ENCODE data around the gene DCAF12L2.
"Not testable (repeated sequence)": the region's sequence is repeated elsewhere in the genome, so short reads cannot be mapped to it uniquely, and the experiment has no call there.

The DCAF12L2 gene

DNA sequence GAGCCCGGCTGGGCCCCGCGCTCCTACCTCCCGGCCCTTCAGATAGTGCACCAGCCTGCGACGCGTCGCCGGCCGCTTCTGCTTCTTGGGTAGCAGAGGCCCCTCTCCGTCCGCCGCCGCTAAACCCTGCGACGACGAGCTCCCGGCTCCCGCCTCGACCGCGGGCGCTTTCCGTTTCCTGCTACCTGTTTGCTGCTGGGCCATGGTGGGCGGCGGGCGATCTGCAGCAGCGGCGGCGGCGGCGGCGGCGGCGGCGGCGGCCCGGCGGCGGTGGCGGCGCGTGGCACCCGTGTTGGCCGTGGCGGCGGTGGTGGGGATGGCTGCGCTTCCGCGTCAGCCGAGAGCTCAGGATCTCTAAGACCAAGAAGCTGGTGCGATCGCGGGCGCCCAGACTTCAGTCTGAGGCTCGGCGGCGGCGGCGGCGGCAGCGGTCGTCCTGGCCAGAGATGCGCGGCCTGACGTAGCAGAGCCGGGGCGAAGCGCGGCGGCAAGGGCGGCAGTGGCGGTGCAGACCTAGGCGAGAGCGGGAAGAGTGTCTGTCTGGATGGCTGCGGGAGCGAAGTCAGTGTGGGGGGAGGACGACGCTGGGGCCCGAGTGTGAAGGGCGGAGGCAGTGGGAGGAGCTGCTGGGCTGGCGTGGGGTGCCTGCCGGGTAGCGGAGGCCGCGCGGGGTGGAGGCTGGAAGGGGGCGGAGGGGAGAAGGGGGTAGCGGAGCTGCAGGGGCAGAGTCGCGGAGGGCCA is at the start of gene DCAF12L2:
TSS of gene DCAF12L2 (minus strand) at position 569 of the 741 bp plus-strand sequence. CDS start at position 204, 365 bp downstream.
- no peak for DNase-seq

DNA sequence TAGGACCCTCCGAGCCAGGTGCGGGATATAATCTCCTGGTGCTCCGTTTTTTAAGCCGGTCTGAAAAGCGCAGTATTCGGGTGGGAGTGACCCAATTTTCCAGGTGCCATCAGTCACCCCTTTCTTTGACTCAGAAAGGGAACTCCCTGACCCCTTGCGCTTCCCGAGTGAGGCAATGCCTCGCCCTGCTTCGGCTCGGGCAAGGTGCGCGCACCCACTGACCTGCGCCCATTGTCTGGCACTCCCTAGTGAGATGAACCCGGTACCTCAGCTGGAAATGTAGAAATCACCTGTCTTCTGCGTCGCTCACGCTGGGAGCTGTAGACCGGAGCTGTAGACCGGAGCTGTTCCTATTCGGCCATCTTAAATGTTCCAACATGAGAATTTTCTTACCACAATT is 24.8 kb upstream of the DCAF12L2 start:
- not testable (repeated sequence) for DNase-seq

DNA sequence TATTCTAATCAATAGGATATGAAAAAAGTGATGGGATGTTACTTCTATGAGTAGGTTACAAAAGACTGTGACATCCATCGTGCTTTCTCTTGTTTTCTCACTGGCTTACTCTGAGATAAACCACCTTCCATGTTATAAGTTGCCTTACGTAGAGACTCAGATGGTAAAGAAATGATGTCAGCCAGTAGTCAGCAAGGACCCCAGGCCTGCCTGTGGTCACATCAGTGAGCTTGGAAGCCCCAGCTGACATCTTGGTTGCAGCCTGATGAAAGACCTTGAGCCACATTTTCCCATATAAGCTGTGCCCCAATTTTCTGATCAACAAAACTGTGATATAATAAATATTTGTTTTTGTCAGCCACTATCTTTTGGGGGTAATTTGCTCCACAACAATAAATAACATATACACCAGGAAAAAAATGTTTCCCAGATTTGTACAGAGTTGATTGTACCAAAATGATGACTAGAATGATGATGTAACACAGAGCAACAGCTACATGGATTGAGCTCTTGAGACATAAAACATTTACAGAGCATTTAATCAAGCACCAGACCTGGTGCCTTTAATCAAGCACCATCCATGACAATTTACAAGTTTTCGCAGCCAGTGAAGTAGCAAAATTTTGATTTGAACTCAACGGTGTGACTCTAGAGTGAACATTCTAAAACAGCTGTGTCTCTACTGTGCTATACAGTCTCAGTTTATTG is 11.2 kb upstream of the DCAF12L2 start:
- no peak for DNase-seq

DNA sequence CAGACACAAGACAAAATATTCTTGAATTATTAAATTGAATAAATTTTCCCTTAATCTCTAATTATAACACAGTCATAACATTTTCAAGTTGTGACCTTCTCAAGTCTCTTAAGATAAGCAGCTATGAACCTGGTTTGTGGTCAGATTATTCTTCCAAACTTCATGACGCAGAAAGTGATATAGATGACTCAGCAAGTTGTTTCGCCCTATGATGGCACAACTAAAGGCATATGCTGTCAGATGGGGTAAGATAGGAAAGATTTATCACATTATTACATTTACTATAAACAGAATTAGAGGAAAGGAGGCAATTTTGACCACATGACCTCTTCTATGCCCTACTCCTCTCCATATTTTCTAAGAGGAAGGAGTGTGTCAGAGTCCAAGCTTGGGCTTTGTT is 4.6 kb upstream of the DCAF12L2 start:
- no peak for DNase-seq

DNA sequence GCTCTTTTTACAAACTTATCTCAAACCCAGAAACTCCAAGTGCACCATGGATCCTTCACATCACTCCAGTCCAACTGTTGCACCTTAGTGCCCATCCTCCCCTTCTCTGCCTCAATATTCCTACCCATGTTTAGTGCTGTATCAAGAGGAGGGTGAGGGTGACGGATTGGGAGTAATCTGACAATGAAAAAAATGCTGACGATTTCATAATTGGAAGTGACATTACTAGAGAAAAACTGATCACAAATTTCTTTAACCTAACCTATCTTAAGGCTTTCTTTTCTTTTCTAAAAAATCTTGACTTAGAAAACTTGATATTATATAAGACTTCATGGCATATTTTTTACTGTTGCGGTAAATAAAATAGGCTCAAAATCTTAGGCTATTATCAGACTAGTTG is 1.5 kb upstream of the DCAF12L2 start:
- DNase-seq = no peak

DNA sequence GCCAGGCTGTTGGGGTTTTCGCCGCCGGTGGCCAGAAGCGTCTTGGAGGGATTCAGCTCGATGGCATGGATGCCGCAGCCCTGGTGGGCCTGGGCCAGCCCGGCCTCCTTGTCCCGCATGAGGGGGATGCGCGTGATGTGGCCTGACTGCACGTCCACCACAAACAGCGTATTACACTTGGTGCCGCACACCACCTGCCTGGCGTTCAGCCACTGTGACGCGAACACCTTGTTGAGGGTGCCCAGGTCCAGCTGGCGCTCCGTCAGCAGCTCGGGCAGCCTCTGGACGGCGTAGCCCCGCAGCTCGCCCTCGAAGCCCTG is 728 bp downstream of the DCAF12L2 start:
- DNase-seq = no peak

DNA sequence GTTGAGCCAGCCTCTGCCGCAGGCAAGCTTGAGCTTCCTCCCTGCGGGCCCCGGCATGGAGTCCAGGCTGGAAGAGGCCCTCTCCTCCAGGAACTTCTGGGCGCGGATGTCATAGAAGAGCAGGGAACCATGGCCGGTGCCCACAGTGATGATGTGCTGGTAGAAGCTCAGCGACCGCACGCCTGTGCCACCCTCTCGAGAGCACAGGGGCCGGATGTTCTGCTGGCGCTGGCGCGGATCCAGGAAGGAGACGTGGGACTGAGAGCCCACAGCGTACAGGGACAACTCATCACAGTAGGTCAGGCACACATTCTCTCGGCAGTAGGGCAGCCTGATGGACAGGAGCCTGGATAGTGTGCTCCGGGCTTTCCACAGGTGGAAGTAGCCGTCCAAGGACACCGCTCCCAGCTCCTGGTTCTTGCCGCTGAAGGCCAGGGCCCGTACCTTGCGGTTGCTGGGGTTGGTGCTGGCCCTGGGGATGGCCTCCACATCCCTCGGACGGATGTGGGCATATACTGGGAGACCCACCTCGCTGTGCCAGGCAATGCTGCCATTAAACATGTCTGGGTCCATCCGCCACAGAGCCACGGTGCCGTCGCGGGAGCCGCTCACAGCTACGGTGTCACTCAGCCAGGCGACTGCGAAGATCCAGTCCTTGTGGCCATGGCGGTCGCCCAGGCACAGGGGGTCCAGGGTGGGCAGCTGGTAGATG is 1.2 kb downstream of the DCAF12L2 start:
- no peak for DNase-seq

DNA sequence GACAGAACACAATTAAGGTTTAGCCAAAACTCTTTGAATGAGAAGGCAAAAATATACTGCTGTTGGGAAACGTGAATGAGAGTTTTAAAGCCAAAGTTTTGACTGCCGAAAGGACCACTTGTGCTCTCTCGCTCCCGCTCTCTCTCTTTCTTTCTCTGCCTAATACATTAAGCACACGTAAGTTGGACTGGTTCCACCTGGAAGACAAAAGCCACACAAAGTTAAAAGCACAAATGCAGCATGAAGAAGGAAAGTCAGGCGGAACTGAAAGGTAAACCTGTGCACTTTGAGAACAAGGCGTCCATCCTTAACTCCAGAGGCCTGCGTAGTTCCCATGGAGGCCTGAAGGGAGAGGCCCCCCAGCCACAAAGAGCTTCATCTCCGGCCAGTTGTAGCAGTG is 1.9 kb downstream of the DCAF12L2 start:
- DNase-seq = no peak

DNA sequence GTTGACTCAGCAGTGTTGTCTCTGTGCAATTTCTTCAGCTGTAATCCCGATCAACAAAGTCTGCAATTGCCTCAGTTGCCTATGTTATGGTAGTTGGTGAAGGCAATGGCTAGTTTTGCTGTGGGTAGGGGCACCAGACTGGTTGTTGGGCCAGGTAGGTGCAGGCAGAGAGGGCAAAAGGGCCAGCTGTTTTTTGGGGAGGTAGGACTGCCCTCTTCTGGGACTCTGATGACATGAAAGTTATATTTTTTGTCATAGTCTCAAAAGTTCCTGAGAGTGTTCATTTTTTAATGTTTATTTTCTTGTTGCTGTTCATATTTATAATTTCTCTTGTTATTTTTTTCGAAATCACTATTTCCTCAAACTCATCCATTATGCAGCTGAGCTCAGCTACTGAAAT is 25.1 kb downstream of the DCAF12L2 start:
- no peak for DNase-seq

DNA sequence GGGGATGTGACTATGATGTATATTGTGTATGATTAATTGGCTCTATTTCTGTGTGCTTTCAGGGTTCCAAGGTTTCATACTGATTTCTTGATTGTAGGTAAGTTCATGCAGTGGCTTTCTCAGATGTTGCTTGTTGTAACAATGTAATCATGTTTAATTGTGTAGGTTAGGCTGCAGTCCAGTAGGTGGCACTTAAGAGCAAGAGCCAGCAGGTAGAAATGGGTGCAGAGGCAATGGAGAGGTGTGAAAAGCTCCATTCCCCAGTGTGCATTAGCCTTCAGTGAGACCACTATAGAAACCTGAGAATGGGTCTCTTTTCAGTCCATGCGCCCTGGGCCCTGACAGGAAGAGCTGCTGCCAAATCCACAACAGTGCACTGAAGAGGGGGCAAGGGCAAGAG is 28.2 kb downstream of the DCAF12L2 start:
- DNase-seq = no peak

DNA sequence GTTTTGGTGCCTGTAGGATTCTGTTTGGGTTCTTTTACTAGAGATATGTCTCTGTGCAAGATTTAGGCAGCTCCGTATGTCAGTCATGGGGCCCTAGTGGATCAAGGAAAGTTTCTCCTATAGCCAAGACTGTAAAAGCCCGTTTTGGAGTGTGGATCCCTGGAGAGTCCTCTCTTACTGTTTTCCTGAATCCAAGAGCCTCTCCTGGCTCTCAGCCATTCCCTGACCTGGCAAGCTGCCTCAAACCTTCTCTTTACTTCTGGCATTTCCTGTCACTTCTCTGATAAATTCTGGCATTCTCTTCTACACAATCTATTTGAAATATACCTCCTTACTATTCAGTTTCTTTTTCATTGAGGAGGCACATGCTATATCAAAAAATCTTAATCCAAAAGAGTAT is 41.4 kb downstream of the DCAF12L2 start:
- DNase-seq = no peak
